A204.1 (cell line): Measurements from ENCODE around the gene STK32C.

Experiments used
- FAIRE-seq: peaks from 2 replicates; lab custom pipeline; 2012; peaks lifted over from hg19 to GRCh38; lab: Jason Lieb, UNC

The STK32C gene

GRCh38 chr10:132247943-132248342 is 59.8 kb downstream of the STK32C start:
- no peak for FAIRE-seq

DNA sequence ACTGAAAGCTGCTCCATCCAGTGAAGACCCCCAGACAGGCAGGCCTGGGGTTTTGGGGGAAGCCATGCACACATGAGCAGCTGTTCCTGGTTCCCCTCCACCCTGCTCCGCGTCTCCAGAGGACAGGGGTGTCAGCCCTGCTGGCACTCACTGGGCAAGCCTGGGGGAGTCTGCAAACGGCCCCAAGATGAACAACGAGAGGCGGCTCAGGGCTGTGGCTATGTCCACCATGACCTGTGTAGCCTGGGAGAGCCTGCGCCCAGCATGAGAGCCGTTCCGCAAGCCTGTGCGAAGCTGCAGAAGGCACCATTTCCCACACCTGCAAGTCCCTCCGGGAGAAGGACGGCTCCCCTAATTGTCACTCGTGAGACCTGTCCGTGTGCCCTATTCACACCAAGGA is 61.5 kb downstream of the STK32C start:
- FAIRE-seq: no peak

- FAIRE-seq: no peak
These were observed 62.7 kb downstream of the STK32C start for GRCh38 chr10:132245056-132245455.

GRCh38 chr10:132243626-132244025 is 64.1 kb downstream of the STK32C start:
- no peak for FAIRE-seq

- no peak for FAIRE-seq
These were observed 64.6 kb downstream of the STK32C start for GRCh38 chr10:132243141-132243540.

GRCh38 chr10:132242103-132242840 is 65.5 kb downstream of the STK32C start:
- no peak for FAIRE-seq

GRCh38 chr10:132241496-132241895 is 66.3 kb downstream of the STK32C start:
- FAIRE-seq: no peak

GRCh38 chr10:132241086-132241485 is 66.7 kb downstream of the STK32C start:
- FAIRE-seq: no peak

DNA sequence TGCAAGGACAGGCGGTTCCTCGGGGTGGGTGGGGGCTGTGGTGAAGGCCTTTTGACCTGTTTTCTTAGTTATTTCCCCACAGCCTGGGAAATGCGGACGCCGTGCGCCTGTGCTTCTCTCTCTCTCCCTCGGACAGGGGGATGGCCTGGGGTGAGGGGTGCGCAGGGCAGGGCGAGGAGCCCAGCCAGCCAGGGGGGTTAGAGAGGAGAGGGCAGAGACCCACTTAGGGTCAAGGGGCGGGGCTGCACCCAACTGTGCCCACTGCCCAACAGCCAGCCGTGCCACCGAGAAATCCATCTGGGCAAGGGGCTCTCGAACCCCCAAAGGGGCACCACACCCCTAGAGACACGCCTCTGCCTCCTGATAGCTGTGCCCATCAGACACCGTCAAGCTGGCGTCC is 67.2 kb downstream of the STK32C start:
- no peak for FAIRE-seq

DNA sequence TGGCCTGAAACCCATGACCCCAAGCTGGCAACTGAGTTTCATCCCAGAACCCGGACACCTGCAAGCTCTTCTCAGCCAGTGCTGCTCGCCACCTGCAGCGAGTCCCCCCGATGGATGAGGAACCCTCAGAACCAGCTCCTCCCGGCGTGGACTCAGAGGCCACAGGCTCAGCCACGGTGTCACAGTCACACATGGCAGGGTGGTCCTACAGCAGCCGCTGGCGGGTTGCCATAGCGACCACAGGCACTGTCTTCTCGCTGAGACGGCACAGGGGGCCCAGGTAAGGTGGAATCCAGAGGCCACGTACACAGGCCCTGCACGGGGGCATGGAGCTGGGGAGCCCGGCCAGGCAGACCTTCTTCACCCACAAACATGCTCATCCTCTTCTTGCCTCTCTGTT is 67.6 kb downstream of the STK32C start:
- no peak for FAIRE-seq

- FAIRE-seq: no peak
These were observed 68.4 kb downstream of the STK32C start for GRCh38 chr10:132239126-132240031.

- no peak for FAIRE-seq
These were observed 69.2 kb downstream of the STK32C start for GRCh38 chr10:132238371-132239125.

DNA sequence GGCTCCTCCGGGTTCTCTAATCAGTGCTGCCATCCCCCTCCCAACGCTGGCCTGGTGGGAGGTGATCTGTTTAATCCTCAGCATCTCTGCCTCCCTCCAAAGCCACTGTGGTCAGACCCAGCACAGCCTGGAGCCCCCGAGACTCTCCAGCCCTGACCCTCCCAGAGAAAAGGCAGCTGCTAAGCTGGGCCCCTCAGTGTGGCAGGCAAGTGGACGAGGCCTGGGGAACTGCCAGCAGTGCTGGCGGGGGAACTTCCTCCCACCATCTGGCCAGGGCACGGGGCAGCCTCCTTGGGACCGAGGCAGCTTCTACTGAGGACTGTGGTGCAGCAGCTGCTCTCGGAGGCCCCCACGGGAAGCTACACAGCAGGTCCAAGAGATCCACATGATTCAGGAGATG is 69.9 kb downstream of the STK32C start:
- no peak for FAIRE-seq

- no peak for FAIRE-seq
These were observed 70.4 kb downstream of the STK32C start for GRCh38 chr10:132237396-132237795.

DNA sequence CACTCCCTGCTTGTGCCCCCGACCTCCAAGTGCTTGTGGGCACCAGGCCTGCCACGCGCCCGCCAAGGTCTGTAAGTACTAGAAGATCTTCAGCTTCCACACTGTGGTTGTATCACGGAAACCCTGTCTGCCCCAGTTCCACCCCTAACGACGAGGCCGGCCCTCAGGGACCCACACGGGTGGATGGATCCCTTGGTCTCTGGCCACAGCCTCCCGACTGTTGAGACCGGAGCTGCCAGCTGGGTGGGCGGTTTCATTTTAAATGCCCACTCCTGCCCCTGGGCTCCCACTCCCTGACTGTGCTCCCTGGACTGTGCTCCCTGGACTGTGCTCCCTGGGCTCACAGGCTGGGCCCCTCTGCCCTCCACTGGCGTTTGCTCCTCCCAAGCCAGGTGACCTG is 70.9 kb downstream of the STK32C start:
- FAIRE-seq: no peak

DNA sequence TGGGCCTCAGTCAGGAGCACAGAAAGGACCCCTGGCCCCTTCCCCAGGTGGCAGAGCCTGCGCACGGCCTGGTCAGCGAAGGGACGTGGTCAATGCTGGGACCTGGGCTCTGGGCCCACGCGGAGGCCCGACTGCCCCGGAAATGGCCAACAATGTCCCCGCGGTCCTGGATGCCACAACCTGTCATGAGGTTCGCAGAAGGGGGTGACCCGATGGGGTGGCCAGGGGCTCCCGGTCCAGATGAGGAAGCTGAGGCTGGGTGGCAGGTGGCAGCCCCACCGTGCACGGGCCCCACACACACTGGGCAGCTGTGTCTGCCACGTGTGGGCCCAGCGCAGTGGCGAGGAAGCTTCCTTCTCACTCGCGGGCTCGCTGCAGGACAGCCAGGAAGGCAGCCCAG is 71.6 kb downstream of the STK32C start:
- FAIRE-seq: no peak

GRCh38 chr10:132234860-132235259 is 72.9 kb downstream of the STK32C start:
- FAIRE-seq: no peak

GRCh38 chr10:132233501-132234085 is 74.2 kb downstream of the STK32C start:
- FAIRE-seq: no peak

GRCh38 chr10:132232981-132233380 is 74.8 kb downstream of the STK32C start:
- no peak for FAIRE-seq

DNA sequence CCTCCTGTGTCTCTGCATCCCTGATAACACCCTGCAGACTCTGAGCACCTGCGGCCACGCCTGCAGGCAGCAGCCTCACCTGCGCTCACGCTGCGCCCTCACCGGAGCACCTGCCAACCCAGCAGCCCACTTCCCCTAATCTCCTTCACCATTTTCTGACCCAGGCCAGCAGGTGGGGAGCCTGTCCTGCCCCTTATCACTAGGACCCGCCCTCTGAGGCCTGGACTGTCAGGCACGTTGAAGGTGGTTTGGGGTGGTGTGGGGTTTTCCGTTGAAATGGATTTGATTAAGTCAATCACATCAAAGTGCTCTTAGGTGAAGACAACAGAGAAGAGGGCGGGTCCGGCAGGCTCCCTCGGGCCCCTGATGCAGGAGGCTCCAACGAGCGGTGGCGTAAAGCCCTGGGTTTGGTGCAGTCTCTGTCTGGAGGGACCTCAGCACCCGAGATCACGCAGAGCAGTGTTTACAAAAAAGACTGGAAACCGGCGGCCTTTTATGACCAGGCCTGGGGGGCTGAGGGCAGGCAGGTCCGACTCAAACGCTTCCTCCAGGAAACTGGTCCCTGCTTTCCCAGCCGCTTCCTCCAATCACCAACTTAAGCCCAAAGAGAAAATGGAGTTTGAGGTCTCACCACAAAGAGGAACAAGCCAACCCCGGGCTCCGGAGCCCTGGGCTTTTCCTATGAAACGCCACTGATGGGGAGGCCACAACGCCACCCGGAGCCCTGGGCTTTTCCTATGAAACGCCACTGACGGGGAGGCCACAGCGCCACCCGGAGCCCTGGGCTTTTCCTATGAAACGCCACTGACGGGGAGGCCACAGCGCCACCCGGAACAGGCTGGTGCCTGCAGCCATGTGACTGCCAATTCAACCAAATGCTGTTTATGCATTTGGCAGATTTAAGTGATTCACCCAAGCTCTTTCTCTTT is 75.5 kb downstream of the STK32C start:
- FAIRE-seq: no peak

DNA sequence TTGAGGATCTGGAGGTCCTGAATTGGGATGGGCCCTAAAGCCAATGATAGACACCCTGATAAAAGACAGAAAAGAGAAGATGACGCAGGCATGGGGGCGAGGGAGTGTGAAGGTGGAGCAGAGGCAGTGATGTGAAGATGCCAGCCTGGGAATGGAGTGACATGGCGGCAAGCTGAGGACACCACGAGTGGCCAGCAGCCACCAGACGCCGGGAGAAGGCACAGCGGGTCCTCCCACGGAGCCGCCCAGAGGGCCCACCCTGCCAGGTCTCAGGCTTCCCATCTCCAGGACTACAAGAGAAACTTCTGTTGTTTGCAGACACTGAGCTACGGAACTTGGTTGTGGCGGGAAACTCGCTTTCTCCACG is 76.1 kb downstream of the STK32C start:
- FAIRE-seq: no peak
